Activated naive CD4-positive, alpha-beta T cell treated with anti-CD3 and anti-CD28 coated beads, Interleukin-2, amount 50 U/mL, for 24 hours (primary cell): Measurements from ENCODE around the gene RHD.
A peak's percentile ranks its signal among the peaks of the same experiment; 100 is the strongest.
"Not testable (repeated sequence)": the region's sequence is repeated elsewhere in the genome, so short reads cannot be mapped to it uniquely, and the experiment has no call there.

Experiments
- H3K27ac Mint-ChIP-seq: one replicate; pipeline ENCODE4 v1.8.0; 2021; ENCODE audit warnings: mild to moderate bottlenecking, mixed read lengths
- H3K27me3 Mint-ChIP-seq: one replicate; pipeline ENCODE4 v1.8.0; 2021; ENCODE audit warnings: mixed read lengths
- H3K36me3 Mint-ChIP-seq: one replicate; pipeline ENCODE4 v1.8.0; 2021; ENCODE audit warnings: mixed read lengths
- H3K4me1 Mint-ChIP-seq: one replicate; pipeline ENCODE4 v1.8.0; 2021; ENCODE audit warnings: mixed read lengths
- H3K4me3 Mint-ChIP-seq: one replicate; pipeline ENCODE4 v1.8.0; 2021; ENCODE audit warnings: mild to moderate bottlenecking, mixed read lengths
- H3K9me3 Mint-ChIP-seq: one replicate; pipeline ENCODE4 v1.8.0; 2021; ENCODE audit warnings: mixed read lengths

The RHD gene

DNA sequence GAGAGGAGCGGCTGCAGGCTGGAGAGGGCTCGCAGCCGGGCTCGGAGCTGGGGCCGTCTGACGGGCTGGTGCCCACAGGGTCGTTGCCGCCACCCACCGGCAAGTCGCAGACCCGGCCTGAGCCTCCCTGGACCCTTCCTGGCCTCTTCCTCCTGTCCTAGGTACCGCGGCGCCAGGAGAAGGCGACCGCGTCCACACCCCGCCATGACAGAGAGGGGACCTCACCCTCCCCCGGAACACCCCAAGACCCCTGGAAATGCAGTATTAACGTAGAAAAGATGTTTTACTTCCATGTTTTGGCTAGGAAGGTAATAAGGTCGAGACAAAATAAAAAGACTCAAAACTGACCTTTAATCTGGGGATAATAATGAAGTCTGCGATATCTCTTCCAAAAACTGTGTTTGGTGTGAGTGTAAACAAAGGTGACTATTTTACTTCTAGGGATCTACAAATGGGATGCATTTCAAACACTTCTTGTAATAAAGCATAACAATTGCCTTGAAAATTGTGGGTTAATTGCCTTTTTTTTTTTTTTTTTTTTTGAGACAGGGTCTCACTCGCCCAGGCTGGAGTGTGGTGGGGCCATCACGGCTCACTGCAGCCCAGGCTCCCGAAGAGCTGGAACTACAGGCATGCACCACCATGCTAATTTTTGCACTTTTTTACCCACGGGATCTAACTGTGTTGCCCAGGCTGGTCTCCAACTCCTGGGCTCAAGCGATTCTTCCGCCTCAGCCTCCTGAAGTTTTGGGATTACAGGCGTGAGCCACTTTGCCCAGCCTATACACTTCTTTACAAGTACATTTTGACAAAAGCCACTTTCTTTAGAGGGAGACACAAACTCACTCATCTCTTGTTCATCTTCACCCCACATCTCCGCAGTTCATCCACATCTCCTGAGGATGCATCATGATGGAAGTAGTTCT is 24.2 kb upstream of the RHD start:
- Mint-ChIP-seq H3K4me3 (peak overlapping the region; percentile 97), H3K27me3 (no peaks in the 10 kb centered on the region), H3K36me3 (peaks cover 20% of the 10 kb centered on the region), H3K4me1 (peaks cover 40% of the 10 kb centered on the region), H3K27ac (no peak overlapping the region), H3K9me3 (no peaks in the 10 kb centered on the region)

DNA sequence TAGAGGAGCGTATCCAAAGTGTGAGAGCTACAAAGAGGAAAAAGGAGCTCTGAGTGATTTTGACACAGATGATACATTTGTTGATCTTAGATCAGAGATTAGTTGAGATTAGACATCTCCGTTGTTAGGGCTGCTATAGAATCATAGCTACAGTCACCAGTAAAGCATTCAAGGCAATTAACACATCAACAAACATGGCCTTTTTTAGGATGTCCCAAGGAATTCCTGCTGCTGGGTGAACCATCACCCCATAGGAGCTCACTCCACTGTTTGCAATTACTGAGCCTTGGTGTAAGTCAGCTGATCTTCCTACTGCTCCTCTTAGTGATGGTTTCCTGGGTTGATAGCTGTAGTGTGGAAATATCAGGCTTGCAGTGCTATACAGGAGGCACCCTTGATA is 18.4 kb upstream of the RHD start:
- H3K27ac Mint-ChIP-seq = peak overlapping the region; percentile 38
- no peaks in the 10 kb centered on the region for H3K9me3 Mint-ChIP-seq
- no peak overlapping the region for H3K4me3 Mint-ChIP-seq
- H3K4me1 Mint-ChIP-seq = no peaks in the 10 kb centered on the region
- H3K27me3 Mint-ChIP-seq = no peaks in the 10 kb centered on the region
- H3K36me3 Mint-ChIP-seq = no peaks in the 10 kb centered on the region

- Mint-ChIP-seq H3K9me3 (no peaks in the 10 kb centered on the region), H3K27me3 (no peaks in the 10 kb centered on the region), H3K4me3 (no peak overlapping the region), H3K27ac (no peak overlapping the region), H3K36me3 (no peaks in the 10 kb centered on the region), H3K4me1 (peaks cover 8% of the 10 kb centered on the region)
Measured at GRCh38 chr1:25255706-25256577, 16.4 kb upstream of the RHD start.

GRCh38 chr1:25256578-25256965 is 15.7 kb upstream of the RHD start:
- Mint-ChIP-seq H3K27ac (no peak overlapping the region), H3K27me3 (no peaks in the 10 kb centered on the region), H3K36me3 (no peaks in the 10 kb centered on the region)

GRCh38 chr1:25257196-25257595 is 15.1 kb upstream of the RHD start:
- Mint-ChIP-seq H3K27me3 (no peaks in the 10 kb centered on the region), H3K4me1 (peaks cover 12% of the 10 kb centered on the region), H3K27ac (no peak overlapping the region), H3K4me3 (no peak overlapping the region), H3K9me3 (no peaks in the 10 kb centered on the region), H3K36me3 (no peaks in the 10 kb centered on the region)

More at GRCh38 chr1:25256578-25256965, 15.7 kb upstream of the RHD start:
- Mint-ChIP-seq H3K9me3 (no peaks in the 10 kb centered on the region), H3K4me1 (peaks cover 10% of the 10 kb centered on the region), H3K4me3 (no peak overlapping the region)

GRCh38 chr1:25259813-25260212 is 12.5 kb upstream of the RHD start:
- H3K36me3 Mint-ChIP-seq, H3K27me3 Mint-ChIP-seq, H3K9me3 Mint-ChIP-seq, H3K4me3 Mint-ChIP-seq: not testable (repeated sequence)
- H3K4me1 Mint-ChIP-seq = peaks cover 25% of the 10 kb centered on the region
- H3K27ac Mint-ChIP-seq = peak overlapping the region; percentile 46

GRCh38 chr1:25260336-25260735 is 12.0 kb upstream of the RHD start:
- not testable (repeated sequence) for H3K4me3 Mint-ChIP-seq, H3K36me3 Mint-ChIP-seq, H3K9me3 Mint-ChIP-seq, H3K27ac Mint-ChIP-seq, H3K27me3 Mint-ChIP-seq
- peaks cover 25% of the 10 kb centered on the region for H3K4me1 Mint-ChIP-seq

DNA sequence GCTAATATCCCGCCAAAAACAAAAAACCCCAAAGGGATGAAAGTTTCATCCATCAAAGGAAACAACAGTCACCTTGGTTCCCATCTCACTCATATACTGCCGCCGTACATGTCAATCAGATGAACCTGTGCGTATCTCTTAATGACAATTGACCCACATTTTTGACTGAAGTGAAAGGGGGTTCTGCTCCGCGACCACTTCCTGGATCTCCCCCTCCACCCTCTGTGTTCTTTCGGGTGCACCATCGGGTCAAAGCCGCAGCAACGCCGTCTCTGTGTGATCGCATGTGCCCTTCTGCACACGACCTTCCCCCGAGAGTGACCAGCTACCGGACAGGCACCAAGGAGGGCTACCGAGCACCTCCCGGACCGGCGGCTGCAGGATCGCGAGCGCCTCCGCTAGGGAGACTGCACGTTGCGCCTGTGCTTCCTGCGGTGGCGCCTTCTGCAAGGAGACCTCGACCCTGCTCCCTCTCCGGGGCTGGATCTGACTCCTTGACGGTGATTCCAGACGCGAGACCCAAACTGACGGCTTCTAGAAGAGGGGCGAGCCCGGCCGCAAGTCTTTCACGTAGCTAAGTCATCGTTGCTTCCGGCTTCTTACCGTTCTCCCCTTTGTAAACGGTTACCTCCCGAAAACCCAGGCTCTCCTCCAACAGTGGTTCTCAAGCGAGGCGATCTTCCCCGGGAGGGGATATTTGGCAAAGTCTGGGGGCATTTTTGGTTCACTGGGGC is 5.6 kb upstream of the RHD start:
- peaks cover 19% of the 10 kb centered on the region for H3K4me1 Mint-ChIP-seq
- not testable (repeated sequence) for H3K27ac Mint-ChIP-seq, H3K27me3 Mint-ChIP-seq, H3K9me3 Mint-ChIP-seq, H3K36me3 Mint-ChIP-seq
- peak overlapping the region; percentile 89 for H3K4me3 Mint-ChIP-seq

DNA sequence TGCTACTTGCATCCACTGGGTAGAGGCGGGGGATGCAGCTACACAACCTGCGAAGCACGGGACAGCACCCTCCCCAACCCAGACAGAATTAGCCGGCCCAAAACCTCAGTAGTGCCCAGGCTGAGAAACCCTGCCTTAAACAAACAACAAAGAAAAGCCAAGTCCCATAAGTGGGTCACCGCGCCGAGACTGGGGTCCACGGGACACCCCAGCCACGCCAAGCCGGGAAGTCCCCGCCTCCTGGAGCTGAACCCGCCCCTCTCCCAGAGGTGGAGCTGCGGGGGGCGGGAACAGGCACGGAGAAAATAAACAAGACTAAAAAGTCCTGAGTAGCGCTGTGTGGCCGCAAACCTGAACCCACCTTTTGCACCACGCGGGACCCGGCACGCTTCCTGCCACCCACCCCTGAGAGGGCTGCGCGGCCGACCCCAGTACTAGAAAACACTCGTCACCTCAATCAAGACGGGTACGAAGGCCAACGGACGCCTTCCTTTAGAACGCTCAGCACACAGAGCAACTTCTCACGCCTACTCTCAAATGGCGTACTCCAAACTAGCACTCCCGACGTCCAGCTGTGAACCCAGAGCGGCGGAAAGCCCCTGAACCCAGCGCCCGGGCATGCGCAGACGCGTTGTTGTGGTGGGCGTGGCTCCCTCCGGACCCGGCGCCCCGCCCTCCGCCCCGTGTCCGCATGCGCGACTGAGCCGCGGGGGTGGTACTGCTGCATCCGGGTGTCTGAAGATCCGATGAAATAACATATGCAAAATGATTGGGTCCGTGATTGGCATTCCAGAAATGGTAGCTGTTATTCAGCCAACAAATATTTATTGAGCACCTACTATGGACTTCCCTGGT is 4.8 kb upstream of the RHD start:
- not testable (repeated sequence) for H3K9me3 Mint-ChIP-seq, H3K36me3 Mint-ChIP-seq, H3K27me3 Mint-ChIP-seq
- Mint-ChIP-seq H3K27ac (peak overlapping the region; percentile 63), H3K4me3 (peak overlapping the region; percentile 73), H3K4me1 (peaks cover 14% of the 10 kb centered on the region)

DNA sequence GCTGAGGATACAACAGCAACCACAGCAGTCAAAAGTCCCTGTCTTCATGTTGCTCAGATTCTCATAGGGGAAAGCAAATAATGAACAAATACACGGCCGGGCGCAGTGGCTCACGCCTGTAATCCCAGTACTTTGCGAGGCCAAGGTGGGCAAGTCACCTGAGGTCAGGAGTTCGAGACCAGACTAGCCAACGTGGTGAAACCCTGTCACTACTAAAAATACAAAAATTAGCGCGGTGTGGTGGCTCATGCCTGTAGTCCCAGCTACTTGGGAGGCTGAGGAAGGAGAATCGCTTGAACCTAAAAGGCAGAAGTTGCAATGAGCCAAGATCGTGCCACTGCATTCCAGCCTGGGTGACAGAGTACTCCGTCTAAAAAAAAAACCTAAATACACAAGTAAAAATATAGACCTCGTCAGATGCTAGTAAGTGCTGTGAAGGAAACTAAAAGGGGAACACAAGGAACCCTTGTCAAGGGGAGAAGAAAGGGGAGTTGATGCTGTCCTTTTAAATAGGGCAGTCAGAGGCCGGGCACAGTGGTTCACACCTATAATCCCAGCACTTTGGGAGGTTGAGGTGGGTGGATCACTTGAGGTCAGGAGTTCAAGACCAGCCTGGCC is 4.1 kb upstream of the RHD start:
- H3K4me1 Mint-ChIP-seq, H3K9me3 Mint-ChIP-seq, H3K36me3 Mint-ChIP-seq, H3K27me3 Mint-ChIP-seq: not testable (repeated sequence)
- Mint-ChIP-seq H3K4me3 (peak overlapping the region; percentile 73), H3K27ac (peak overlapping the region; percentile 63)

GRCh38 chr1:25275648-25276047 is 3.3 kb downstream of the RHD start:
- H3K4me3 Mint-ChIP-seq, H3K9me3 Mint-ChIP-seq, H3K27me3 Mint-ChIP-seq, H3K27ac Mint-ChIP-seq, H3K36me3 Mint-ChIP-seq, H3K4me1 Mint-ChIP-seq: not testable (repeated sequence)

DNA sequence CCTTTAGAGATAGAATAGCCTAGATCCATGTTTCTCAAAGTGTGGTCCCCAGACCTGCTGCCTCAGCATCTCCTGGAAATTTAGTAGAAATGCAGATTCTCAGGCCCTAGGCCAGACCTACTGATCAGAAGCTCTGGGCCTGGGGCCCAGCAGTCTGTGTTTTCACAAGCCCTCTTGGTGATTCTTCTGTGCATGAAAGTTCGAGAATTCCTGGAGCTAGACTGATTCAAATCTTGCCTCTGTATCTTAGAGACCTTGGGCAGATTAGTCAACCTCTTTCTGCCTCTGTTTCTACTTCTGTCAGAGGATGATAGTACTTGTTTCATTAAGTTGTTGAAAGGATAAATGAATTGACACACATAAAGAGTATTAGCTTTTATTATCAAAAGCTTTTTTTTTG is 5.0 kb downstream of the RHD start:
- H3K4me1 Mint-ChIP-seq, H3K9me3 Mint-ChIP-seq, H3K27me3 Mint-ChIP-seq, H3K27ac Mint-ChIP-seq, H3K4me3 Mint-ChIP-seq, H3K36me3 Mint-ChIP-seq: not testable (repeated sequence)

DNA sequence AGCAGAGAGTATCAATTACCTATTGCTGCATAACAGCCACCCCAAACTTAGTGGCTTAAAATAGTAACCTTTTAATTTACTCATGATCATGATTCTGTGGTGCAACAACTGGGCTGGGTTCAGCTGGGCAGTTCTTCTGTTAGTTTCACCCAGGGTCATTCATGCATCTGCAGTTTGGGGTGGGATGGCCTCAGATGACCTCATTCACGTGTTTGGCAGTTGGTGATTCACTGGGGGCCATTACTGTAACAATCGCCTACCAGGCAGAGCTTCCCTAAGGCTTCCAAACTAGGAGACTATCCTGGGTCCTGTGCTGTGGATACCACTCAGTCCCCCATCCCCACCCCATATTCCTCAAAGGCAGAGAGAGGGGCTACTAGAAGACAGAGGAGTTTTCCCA is 6.0 kb downstream of the RHD start:
- H3K27me3 Mint-ChIP-seq, H3K27ac Mint-ChIP-seq, H3K36me3 Mint-ChIP-seq, H3K9me3 Mint-ChIP-seq, H3K4me1 Mint-ChIP-seq, H3K4me3 Mint-ChIP-seq: not testable (repeated sequence)

DNA sequence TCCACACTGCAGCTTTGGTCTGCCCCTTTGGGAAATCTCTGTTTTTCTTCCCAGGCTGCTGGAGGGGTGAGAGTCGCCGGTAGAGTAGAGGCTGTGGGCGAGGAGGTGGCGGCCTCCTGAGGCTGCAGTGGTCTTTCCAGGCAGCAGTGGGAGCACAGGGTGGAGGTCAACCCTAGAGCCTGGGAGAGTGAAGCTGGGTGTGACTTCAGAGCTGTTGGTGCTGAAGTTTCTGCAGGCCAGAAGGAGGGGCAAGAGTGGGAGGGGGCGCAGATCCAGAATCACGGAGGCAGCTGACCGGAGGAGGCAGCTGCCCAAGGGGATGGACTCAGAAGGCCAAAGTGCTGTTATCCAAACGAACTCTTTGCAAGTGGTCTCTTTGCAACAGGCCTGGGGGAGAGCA is 6.5 kb downstream of the RHD start:
- H3K9me3 Mint-ChIP-seq, H3K27me3 Mint-ChIP-seq, H3K27ac Mint-ChIP-seq, H3K4me1 Mint-ChIP-seq, H3K4me3 Mint-ChIP-seq, H3K36me3 Mint-ChIP-seq: not testable (repeated sequence)

- not testable (repeated sequence) for H3K4me1 Mint-ChIP-seq, H3K9me3 Mint-ChIP-seq, H3K27ac Mint-ChIP-seq, H3K4me3 Mint-ChIP-seq, H3K27me3 Mint-ChIP-seq, H3K36me3 Mint-ChIP-seq
Measured at GRCh38 chr1:25279693-25280111, 7.4 kb downstream of the RHD start.
